Fibroblast of pulmonary artery (primary cell): ENCODE measurements around the gene SLC27A5.

Source experiments
- DNase-seq: peaks from one replicate; pipeline ENCODE4 v3.0.0-alpha.2; 2010; ENCODE audit warnings: low read depth
- H3K4me3 ChIP-seq: replicated peaks from 2 replicates; pipeline ENCODE4 v1.5.1; 2011; ENCODE audit warnings: low read depth, mild to moderate bottlenecking, control low read depth, low read length, moderate library complexity
- TF ChIP-seq, protein P1 (sequence below): IDR thresholded peaks from 2 replicates; pipeline ENCODE4 v1.5.1; 2011; ENCODE audit warnings: mild to moderate bottlenecking, control low read depth, low read length, inconsistent platforms; ENCODE audit errors: missing control alignments

Gene SLC27A5

DNA sequence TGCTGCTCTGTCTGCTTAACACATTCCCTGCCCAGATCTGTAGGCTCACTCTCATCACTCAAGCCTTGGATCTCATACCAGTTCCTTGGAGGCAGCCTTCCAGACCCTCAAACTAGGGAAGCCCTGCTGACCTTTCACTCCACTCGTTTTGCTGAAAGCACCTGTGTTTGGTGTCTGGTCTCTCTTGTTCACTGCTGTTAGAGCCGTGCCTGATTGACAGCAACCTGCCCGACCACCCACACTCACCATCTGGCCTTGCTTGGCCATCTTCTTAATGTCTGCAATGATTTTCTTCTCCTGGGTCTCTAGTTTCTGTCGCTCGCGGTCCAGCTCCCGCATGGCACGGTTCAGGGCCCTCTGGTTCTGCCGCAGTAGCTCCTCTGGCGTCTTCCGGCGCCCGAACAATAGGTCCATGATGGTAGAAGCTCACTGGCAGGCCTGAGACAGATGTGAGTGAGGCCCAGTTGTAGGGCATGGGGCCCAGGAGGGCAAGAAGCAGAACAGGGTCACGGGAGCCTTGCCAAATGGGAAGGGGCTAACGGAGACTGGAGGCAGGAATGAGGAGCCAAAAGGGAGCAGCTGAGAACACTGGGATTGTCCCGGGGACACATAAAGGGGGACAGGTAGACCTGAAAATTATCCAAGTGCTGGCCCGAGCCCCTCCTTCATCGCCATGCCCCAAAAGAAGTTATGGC is 42.2 kb upstream of the SLC27A5 start:
- no peak for DNase-seq
- H3K4me3 ChIP-seq = peak overlapping the region; percentile 90
- TF ChIP-seq, protein P1, sequence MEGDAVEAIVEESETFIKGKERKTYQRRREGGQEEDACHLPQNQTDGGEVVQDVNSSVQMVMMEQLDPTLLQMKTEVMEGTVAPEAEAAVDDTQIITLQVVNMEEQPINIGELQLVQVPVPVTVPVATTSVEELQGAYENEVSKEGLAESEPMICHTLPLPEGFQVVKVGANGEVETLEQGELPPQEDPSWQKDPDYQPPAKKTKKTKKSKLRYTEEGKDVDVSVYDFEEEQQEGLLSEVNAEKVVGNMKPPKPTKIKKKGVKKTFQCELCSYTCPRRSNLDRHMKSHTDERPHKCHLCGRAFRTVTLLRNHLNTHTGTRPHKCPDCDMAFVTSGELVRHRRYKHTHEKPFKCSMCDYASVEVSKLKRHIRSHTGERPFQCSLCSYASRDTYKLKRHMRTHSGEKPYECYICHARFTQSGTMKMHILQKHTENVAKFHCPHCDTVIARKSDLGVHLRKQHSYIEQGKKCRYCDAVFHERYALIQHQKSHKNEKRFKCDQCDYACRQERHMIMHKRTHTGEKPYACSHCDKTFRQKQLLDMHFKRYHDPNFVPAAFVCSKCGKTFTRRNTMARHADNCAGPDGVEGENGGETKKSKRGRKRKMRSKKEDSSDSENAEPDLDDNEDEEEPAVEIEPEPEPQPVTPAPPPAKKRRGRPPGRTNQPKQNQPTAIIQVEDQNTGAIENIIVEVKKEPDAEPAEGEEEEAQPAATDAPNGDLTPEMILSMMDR = no peak

DNA sequence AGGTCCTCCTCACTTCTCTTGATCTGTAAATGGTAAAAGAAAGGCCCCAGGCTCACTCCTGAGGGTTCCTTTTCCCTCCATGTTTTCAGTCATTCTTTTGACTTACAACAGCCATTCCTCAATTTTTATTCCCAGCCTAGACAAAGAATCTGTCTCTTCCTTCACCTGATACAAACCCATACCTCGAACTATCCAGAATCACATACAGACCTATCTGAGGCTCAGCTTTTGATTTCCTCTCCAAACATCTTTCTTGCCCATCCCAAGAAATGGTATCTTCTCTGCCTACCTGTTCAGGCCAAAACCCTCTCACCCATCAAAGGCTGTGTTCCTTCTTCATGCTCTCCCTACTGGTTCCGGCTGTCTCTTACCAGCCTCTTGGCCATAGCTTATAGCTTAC is 40.9 kb upstream of the SLC27A5 start:
- TF ChIP-seq, protein P1 = no peak
- no peak for DNase-seq

DNA sequence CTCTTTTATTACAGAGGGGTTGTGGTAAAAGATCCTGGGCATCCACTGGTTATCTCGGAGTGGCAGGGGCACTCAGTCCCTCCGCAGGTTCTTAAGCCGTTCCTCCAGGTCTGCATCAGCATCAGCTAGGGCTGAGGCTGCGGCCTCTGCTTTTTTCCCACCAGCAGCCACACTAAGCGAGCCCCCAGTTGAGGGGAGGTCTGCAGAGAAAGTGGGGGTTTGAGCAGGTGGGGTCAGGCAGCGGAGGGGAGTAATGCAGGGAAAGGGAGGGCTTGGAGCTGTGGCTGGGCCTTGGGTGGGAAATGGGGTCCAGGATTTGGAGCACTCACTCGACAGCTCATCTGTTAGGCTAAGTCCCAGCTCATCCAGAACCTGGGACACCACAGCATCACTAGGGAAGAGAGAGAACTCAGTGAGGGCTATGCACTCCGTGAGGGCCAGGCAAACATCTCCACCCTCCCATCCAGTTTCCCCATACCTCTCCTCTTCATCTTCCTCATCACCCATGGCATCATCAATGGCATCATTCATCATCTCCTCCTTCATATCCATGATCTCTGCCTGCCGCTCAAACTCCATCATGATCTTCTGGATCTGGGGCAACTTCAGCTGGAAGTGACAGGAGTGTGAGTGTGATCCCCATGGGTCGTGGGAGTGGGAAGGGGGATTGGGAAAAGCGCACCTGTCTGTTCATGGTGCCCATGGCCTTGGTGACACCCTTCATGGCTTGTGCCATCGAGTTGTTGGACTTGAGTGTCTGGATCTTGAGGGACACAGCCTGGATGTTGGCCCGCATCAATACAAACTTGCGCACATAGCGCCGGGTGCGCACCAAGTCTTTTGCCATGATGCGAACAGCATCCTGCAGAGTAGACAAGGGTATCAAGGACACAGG is 40.0 kb upstream of the SLC27A5 start:
- TF ChIP-seq, protein P1 = no peak
- DNase-seq = no peak
- no peak overlapping the region for H3K4me3 ChIP-seq

More for the DNA sequence above, 40.9 kb upstream of the SLC27A5 start:
- H3K4me3 ChIP-seq = no peak overlapping the region

DNA sequence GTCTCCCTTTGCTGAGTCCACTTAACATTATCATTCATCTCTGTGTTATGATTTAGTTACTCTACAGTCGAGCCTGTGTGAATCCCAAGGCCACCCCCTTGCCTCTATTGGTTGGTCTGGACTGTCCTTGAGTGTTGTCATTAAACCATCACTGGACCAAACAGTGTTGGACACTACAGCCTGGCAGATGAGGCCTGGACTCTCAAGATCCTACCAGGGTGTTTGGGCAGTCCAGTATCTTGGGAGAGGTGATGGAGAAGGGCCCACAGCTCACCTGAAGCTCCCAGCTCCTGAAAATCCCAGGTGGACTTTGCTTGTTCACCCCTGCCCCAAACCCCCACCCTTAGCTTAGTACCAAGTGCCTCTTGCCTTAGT is 39.3 kb upstream of the SLC27A5 start:
- no peak overlapping the region for H3K4me3 ChIP-seq
- DNase-seq = no peak
- TF ChIP-seq, protein P1 = no peak

DNA sequence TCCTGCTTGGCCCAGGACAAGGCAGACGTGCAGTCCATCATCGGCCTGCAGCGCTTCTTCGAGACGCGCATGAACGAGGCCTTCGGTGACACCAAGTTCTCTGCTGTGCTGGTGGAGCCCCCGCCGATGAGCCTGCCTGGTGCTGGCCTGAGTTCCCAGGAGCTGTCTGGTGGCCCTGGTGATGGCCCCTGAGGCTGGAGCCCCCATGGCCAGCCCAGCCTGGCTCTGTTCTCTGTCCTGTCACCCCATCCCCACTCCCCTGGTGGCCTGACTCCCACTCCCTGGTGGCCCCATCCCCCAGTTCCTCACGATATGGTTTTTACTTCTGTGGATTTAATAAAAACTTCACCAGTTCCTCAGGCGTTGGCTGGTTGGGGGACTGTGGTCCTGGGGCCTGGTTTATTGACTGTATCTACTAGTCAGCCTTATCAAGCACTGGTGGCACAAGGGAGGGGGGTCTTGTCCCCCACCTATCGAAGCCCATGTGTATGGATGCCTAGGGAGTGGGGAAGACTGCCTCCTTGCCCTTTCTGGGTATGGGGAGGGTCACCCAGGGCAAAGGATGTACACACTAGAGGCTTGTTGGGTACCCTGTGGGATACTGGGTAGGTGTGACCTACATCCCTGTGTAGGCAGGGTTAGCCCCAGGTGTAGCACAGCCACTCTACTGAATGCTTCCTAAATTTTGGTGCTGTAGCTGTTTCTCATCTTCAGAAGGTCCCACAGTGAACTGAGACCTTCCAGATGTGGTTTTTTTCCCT is 38.8 kb upstream of the SLC27A5 start:
- no peak overlapping the region for H3K4me3 ChIP-seq
- TF ChIP-seq, protein P1 = no peak
- DNase-seq = no peak

DNA sequence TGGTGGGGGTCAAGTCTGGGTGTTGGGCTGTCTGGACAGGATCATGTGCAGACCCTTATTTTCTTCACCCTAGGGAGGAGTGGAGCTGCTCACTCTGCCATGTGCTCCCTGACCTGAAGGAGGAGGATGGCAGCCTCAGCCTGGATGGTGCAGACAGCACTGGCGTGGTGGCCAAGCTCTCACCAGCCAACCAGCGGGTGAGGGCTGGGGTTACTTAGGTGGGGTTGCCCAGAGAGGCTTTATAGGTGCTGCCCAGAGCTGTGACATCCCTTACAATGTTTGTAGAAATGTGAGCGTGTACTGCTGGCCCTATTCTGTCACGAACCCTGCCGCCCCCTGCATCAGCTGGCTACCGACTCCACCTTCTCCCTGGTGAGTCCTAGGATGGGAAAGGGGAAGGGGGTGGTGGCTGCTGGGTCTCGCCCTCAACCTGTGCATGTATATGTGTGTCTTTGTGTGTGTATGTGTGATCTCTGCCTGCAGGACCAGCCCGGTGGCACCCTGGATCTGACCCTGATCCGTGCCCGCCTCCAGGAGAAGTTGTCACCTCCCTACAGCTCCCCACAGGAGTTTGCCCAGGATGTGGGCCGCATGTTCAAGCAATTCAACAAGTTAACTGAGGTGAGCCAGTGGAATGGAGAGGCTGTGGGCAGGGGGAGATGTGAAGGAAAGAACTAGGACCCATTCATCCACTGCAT is 38.0 kb upstream of the SLC27A5 start:
- DNase-seq = no peak
- TF ChIP-seq, protein P1 = no peak
- no peak overlapping the region for H3K4me3 ChIP-seq
